ENCODE data around the gene ATR. TPM values are rescaled to one million over a fixed set of nuclear protein-coding genes. Genes with fewer than 3 reads are reported as not detected.
A peak's percentile ranks its signal among the peaks of the same experiment; 100 is the strongest.
"Not testable (repeated sequence)": the region's sequence is repeated elsewhere in the genome, so short reads cannot be mapped to it uniquely, and the experiment has no call there.

Gene ATR
- polyA plus RNA-seq, 3 donors = 27.3 to 32.3 (median 29.1) TPM

DNA sequence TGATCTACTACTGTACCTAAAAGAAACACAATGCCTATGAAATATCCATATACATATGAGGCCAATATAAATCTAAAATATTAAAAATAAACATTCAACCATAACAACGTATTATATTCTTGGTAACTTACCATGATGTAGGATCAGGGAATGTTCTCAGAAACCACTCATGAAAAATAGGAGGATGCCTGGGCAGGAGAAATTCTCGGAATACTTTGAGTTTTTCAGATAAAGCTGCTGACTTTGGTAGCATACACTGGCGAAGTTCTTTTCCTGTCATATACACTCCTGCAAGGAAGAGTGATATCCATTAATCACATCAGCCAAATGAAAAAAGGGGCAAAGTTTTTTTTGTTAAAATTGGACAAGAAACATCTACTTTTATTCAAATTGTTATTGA is 119.4 kb downstream of the ATR start:
- DNase-seq (ENCODE audit: low read depth in 3 of 3, low spot score in 2 of 3) = no peak

- no peak for DNase-seq (ENCODE audit: low read depth in 3 of 3, low spot score in 2 of 3)
These were observed 127.7 kb downstream of the ATR start for GRCh38 chr3:142450881-142451280.

- no peak for DNase-seq (ENCODE audit: low read depth in 3 of 3, low spot score in 2 of 3)
These were observed 128.3 kb downstream of the ATR start for GRCh38 chr3:142450189-142450588.

DNA sequence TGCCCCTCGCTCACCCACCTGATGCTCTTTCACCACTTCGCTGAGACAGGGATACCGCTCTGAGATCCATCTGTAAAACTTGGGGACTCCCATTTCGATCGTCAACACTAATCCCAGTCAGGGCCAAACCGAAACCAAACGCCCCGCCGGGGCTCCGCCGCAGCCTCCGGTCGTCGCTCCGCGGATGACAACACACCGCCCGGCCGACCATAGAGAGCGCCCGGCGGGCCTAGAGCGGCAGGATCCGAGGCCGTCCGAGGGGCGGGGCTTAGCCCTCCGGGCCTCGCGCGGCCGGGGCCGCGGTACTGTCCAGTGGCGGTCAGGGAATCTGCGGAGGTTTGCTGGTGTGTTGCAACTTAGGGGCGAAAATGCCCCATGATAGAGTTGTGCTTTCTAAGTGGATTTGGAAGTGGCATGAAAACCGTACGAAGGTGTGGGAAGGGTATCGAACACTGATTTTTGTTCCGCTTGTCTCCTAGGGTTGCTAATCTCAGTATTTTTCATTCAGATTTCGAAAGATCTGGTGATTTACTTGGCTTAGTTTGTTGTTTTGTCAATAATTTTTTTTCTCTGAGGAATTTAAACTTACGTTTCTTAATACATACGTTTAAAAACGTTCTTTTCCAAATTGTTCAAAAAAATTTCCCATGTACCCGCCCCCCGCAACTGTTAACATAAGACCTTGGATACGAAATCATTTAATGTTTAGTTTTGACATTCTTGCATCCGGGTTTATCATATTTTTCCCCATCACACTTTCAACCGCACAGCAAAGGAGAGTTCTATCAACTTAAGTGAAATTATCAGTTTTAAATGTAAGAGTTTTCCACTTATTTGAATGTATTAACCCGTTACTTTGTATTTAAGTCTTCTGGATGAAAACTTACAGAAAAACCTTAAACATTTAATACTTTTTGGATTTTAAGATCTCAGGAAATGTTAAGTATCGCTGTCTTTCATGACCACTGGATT is 130.4 kb downstream of the ATR start, which contains the start of gene XRN1:
Gene XRN1, minus strand, starts transcription at position 186 of the 972 bp plus-strand sequence. Its CDS starts 93 bp downstream, at position 93.
- DNase-seq (ENCODE audit: low read depth in 3 of 3, low spot score in 2 of 3) = peak; percentile 82 to 92 (median 89)

GRCh38 chr3:142447301-142447851 is 131.2 kb downstream of the ATR start:
- peak in 2 of 3 donors; percentile 45 to 47 for DNase-seq (ENCODE audit: low read depth in 3 of 3, low spot score in 2 of 3)

GRCh38 chr3:142445816-142446254 is 132.7 kb downstream of the ATR start:
- no peak for DNase-seq (ENCODE audit: low read depth in 3 of 3, low spot score in 2 of 3)

DNA sequence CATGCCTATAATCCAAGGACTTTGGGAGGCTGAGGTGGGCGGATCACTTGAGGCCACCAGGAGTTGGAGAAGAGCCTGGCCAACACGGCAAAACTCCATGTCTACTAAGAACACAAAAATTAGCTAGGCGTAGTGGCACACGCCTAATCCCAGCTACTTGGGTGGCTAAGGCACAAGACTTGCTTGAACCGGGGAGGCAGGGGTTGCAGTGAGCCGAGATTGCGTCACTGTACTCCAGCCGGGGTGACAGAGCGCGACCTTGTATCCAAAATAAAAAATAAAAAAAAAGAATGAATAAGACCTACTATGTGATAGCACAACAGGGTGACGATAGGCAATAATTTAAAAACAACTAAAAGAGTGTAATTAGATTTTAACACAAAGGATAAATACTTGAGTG is 134.2 kb downstream of the ATR start:
- no peak for DNase-seq (ENCODE audit: low read depth in 3 of 3, low spot score in 2 of 3)

DNA sequence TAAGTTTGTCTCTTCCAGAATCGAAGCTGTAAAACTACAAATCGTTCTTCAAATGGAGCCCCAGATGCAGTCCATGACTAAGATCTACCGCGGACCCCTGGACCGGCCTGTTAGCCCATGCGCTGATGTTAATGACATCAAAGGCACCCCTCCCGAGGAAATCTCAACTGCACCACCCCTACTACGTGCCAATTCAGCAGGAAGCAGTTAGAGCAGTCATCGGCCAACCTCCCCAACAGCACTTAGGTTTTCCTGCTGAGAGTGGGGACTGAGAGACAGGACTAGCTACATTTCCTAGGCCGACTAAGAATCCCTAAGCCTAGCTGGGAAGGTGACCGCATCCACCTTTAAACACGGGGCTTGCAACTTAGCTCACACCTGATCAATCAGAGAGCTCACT is 135.5 kb downstream of the ATR start:
- DNase-seq (ENCODE audit: low read depth in 3 of 3, low spot score in 2 of 3) = not testable (repeated sequence)

- not testable (repeated sequence) for DNase-seq (ENCODE audit: low read depth in 3 of 3, low spot score in 2 of 3)
These were observed 138.9 kb downstream of the ATR start for GRCh38 chr3:142439499-142440220.

DNA sequence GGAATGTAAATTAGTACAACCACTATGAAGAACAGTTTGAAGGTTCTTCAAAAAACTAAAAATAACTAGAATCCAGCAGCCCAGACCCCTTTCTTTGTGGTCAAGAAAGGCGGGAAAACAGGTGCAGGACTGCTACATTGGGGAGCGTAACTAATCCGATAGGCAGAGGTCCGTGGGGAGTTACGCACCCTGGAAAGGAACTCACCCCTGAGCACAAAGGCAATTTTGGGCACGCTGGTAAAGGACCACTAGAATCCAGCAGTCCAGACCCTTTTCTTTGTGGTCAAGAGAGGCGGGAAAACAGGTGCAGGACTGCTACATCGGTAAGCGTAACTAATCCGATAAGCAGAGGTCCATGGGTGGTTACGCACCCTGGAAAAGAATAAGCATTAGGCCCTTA is 140.4 kb downstream of the ATR start:
- DNase-seq (ENCODE audit: low read depth in 3 of 3, low spot score in 2 of 3) = not testable (repeated sequence)

- no peak for DNase-seq (ENCODE audit: low read depth in 3 of 3, low spot score in 2 of 3)
These were observed 141.5 kb downstream of the ATR start for GRCh38 chr3:142436951-142437585.

DNA sequence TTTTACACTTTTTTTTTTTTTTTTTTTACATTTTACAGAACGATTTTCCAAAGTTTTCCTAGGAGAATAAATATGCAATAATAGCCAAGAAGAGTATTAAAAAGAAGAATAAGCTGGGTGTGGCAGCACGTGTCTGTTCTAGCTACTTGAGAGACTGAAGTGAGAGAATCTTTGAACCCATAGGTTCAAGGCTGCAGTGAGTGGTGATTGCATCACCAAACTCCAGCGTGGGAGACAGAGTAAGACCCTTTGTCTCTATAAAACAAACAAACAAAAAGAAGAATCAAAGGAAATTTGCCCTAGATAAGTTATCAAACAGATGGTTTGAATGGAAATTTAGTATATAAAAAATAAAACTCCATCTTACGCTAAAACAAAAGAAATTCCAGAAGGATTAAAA is 144.0 kb downstream of the ATR start:
- no peak for DNase-seq (ENCODE audit: low read depth in 3 of 3, low spot score in 2 of 3)

GRCh38 chr3:142433110-142433509 is 145.4 kb downstream of the ATR start:
- DNase-seq (ENCODE audit: low read depth in 3 of 3, low spot score in 2 of 3) = no peak

DNA sequence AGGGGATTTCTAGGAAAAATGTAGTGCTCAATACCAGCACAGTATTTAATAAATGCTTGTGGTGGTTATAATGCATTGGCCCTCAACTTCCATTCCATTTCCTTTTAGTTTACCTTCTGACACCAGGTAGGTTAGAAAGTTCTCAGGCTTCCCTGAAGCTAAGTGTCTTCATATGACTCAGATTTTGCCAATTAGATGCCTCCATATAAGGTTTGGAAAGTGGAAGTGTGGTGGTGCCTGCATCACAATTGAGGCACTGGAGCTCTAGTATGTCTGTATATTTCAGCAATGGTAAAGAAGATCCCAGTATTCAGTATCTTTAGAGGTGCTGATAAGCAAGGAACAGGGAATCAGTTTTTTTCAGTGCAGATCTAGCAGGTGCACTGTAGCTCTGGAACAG is 149.0 kb downstream of the ATR start:
- DNase-seq (ENCODE audit: low read depth in 3 of 3, low spot score in 2 of 3) = no peak

- no peak for DNase-seq (ENCODE audit: low read depth in 3 of 3, low spot score in 2 of 3)
These were observed 153.8 kb downstream of the ATR start for GRCh38 chr3:142424754-142425153.

- DNase-seq (ENCODE audit: low read depth in 3 of 3, low spot score in 2 of 3) = no peak
These were observed 159.5 kb downstream of the ATR start for GRCh38 chr3:142418926-142419592.

- DNase-seq (ENCODE audit: low read depth in 3 of 3, low spot score in 2 of 3) = no peak
These were observed 161.2 kb downstream of the ATR start for GRCh38 chr3:142417302-142417701.

- DNase-seq (ENCODE audit: low read depth in 3 of 3, low spot score in 2 of 3) = not testable (repeated sequence)
These were observed 178.0 kb downstream of the ATR start for GRCh38 chr3:142400537-142400936.

All from right renal cortex interstitium (tissue), 3 donors.